Suprapubic skin (tissue), 4 donors: ENCODE data around the gene PRCC.

ENCODE experiments used
- CTCF ChIP-seq, 2 donors: fragments of 200-600 bp in 1 of 2; fragments of 450-650 bp in 1 of 2; sonication (generic) in 1 of 2; IDR thresholded peaks; one replicate each; pipeline ENCODE4 v1.5.1; 2016 to 2019; ENCODE audit warnings: antibody characterized with exemption in 2 of 2, mild to moderate bottlenecking in 1 of 2, moderate library complexity in 1 of 2
- EP300 ChIP-seq: sonication (generic); formaldehyde crosslinking; IDR thresholded peaks from one replicate; pipeline ENCODE4 v1.6.1; 2017; ENCODE audit warnings: antibody characterized with exemption
- POLR2AphosphoS5 ChIP-seq, 3 donors: sonication (generic); formaldehyde crosslinking; IDR thresholded peaks; one replicate each; pipeline ENCODE4 v1.6.1; 2017; ENCODE audit warnings: antibody characterized with exemption in 3 of 3

- TF ChIP-seq CTCF (IDR thresholded peaks at IDR 0.05), result no peak
- TF ChIP-seq POLR2AphosphoS5 (IDR thresholded peaks at IDR 0.05), result no peak
- no peak for TF ChIP-seq EP300
Observed at GRCh38 chr1:156775799-156776198, 8.5 kb downstream of the PRCC start.
